ENCODE data around the gene AMMECR1.

- no peak for TF ChIP-seq YY1 (IDR thresholded peaks at IDR 0.05; ENCODE audit: insufficient read depth, insufficient read length)
- TF ChIP-seq ZNF274 (IDR thresholded peaks at IDR 0.05; ENCODE audit: low read depth, low read length): no peak
Observed at GRCh38 chrX:110173192-110174175, 144.4 kb downstream of the AMMECR1 start.
